GM19023 (cell line): ENCODE data around the gene UPK1A.

Source experiments
- ATAC-seq: cut with Tn5 transposase; IDR thresholded peaks from one replicate; pipeline ENCODE4 v1.9.1; 2021; ENCODE audit warnings: mild to moderate bottlenecking, moderate library complexity; ENCODE audit not compliant: unreplicated experiment

UPK1A gene

DNA sequence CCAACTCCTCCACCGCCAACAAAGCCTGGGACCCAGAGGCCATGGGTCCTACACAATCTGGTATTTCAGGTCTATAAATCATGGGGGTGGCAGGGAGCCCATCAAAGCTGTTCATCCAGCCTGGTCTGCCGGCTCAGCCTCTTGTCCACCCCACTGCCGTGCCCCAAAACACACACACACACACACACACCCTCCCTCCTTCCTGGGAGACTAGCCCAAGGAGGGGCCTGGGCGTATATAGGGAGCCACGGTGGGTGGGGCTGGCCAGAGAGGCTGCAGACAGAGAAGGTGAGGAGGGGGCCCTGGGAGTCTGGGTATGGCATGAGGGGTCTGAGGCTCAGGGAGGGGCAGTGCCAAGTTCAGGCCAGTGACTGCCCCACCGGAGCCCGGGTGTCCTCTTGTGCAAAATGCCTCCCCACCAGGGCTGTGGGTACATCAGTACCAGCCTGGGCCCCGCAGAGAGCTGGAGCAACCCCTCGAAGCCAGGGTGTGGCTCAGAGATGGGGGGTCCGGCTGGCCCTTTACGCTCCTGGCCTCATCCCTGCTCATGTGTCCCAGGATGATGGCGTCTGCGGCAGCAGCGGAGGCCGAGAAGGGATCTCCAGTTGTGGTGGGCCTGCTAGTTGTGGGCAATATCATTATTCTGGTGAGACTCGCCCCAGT, at the start of gene UPK1A:
TSS of gene UPK1A (plus strand) at position 267 of the 663 bp plus-strand sequence. CDS start at position 563, 296 bp downstream.
- ATAC-seq = no peak

DNA sequence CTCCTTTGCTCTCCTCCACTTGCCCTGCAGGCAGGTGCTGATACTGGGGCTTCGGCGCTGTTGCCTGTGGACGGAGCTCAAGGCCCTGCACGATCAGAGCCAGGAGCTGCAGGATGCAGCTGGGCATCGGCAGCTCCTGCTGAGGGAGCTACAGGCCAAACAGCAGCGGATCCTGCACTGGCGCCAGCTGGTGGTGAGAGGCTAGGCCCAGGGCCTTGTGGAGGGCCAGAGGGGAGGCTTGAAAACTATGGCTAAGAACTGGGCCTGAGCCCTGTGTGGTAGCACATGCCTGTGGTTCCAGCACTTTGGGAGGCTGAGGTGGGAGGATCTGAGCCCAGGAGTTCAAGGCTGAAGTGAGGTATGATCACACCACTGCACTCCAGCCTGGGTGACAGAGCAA, 47.5 kb upstream of the UPK1A start:
- ATAC-seq = no peak

DNA sequence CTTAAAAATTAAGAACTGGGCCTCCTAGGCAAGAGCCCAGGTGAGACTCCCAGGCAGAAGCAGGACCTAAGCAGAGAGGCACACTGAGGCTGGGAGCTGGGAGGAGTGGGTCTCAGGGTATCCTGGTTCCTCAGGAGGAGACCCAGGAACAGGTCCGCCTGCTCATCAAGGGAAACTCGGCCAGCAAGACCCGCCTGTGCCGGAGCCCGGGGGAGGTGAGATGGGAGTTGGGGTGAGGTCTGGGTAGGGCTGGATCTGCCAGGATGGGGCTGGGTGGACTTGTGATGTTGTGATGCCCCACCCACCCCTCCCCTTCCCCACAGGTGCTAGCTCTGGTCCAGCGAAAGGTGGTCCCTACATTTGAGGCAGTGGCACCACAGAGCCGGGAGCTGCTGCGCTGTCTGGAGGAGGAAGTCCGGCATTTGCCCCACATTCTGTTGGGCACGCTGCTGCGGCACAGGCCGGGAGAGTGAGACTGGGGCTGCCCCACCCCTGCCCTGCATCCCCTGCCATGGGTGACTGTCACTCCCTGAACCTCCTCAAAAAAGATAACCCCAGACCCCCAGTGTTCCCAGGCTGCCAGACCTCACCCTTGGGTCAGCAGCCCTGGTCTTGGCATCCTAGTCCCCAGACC, 46.9 kb upstream of the UPK1A start:
- ATAC-seq = no peak

DNA sequence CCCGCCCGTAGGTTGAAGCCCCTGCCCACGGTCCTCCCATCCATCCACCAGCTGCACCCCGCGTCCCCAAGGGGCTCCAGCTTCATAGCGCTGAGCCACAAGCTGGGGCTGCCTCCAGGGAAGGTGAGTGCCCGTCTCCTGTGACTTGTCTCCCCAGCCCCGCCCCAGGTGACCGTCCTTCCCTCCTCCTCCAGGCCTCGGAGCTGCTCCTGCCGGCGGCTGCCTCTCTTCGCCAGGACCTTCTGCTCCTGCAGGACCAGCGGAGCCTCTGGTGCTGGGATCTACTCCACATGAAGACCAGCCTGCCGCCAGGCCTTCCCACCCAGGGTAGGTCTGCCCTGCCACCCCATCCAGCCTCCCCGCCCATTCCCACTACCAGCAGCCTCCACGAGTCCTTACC, 46.3 kb upstream of the UPK1A start:
- no peak for ATAC-seq

DNA sequence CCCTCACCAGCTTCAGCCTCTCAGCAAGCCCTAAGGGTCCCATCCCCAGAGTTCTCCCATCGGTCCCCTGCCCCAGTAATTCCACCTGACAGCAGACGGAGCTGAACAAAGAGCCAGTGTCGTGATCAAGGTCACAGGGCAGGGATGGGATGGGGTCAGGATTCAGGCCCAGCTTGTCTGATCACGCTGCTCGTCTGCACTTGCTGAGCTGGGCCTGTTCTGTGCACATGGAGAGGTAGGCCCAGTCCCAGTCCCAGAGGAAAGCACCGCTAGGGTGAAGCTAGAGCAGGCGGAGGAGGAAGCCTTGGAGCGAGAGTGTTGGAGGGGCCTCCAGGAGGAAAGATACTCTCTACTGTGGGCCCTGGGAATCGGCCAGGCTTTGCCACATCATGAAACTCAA, 44.6 kb upstream of the UPK1A start:
- no peak for ATAC-seq

DNA sequence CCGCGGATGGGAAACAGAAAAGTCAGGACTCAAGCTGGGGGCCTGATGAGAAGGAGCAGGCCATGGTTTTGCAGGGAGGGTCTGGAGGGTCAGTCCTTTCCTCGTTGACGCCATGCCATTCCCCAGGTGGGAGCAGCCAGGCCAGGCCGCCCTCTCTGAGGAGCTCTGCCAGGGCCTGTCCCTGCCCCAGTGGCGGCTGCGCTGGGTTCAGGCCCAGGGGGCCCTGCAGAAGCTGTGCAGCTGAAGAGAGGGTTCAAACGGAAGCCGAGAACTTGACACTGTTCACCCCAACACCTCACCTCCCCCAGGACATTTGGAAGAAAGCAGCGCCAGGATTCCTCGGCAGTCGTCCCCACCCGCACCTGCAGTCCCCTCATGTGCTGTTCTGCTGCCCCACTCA, 43.6 kb upstream of the UPK1A start:
- ATAC-seq = no peak

DNA sequence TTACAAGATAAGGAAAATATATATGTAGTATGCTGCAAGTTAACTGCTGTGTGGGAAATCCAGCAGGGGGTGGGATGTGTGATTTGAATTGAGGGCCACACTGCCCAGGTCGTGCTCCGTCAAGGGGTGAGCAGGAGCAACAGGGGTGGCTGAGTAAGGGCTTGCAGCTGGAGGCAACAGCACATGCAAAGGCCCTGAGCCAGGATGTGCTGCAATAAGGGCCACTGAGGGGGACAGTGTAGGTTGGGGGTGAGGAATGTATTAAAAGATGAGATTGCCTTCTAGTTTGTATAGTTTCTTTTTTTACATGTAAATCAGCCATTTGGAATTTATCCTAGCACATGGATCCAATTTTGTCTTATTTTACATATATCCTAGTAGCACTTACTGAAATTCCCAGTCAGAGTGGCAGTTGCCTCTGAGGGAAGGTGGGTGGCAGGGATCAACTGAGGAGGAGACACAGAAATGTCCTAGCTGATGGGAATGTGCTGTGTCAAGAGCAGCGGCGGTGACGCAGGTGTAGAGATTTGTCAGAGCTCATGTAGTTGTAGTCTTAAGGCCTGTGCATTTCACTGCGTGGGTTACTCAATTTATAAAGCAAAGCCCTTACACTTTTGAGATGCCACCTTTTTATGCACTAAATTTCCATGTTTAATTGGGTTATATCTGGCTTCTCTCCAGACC, 42.8 kb upstream of the UPK1A start:
- no peak for ATAC-seq

DNA sequence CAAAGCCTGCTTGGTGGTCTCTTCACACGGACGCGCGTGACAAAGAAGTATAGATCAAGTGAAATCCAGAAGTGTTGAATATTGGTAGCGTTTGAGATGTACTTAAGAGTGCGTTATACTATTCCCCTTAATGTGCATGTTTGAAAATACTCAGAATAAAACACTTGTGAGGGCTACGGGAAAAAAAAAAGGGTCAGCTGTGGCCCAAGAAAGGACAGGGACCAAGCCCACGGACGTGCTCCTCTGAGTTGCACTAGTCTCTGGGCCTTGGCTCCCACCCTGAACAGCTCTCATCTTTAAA, 38.1 kb upstream of the UPK1A start:
- ATAC-seq = no peak

DNA sequence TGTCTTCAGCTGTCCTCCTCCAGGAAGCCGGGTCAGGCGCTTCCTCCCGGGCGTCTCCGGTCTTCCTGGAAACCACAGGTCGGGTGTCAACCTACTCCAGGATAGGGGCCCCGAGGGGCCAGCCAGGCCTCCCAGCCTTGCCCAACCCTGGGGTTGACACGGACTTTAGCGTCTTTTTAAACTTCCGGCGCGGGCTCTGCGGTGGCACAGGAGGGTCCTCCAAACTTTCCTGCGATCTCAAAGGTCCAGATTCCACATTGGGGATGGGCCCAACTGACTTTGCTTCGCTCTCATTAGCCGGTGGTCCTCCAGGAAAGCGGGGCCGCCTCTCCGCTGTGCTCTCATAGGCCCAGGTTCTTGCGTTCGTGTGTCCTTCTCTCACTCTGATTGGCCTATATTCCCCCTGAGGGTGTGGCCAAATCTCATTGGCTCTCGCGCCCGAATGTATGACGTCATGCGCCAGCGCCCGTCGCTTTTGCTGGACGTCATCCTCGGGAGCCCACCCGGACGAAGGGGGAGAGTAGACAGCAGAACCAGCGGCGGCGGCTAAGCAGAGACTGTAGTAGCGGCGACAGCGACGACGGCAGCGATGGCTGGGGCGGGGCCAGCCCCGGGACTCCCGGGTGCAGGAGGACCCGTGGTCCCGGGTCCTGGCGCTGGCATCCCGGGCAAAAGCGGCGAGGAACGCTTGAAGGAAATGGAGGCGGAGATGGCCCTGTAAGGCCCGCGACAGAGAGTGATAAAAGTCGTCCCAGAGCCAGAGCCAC, 37.6 kb upstream of the UPK1A start, which contains the start of gene RBM42:
TSS of gene RBM42 (plus strand) at position 472 of the 767 bp plus-strand sequence. CDS start at position 590, 118 bp downstream.
- ATAC-seq = peak; percentile 96

DNA sequence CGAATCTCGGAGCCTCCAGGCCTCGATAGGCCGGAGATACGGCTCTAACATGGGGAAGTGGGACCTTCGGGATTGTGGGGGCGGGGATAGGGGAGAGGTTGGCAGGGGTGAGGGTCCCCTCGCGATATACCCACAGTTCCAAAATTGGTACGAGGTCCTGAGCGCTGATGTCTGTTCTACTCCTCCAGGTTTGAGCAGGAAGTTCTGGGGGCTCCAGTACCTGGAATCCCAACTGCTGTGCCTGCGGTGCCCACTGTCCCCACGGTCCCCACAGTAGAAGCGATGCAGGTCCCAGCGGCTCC, 37.0 kb upstream of the UPK1A start:
- no peak for ATAC-seq

DNA sequence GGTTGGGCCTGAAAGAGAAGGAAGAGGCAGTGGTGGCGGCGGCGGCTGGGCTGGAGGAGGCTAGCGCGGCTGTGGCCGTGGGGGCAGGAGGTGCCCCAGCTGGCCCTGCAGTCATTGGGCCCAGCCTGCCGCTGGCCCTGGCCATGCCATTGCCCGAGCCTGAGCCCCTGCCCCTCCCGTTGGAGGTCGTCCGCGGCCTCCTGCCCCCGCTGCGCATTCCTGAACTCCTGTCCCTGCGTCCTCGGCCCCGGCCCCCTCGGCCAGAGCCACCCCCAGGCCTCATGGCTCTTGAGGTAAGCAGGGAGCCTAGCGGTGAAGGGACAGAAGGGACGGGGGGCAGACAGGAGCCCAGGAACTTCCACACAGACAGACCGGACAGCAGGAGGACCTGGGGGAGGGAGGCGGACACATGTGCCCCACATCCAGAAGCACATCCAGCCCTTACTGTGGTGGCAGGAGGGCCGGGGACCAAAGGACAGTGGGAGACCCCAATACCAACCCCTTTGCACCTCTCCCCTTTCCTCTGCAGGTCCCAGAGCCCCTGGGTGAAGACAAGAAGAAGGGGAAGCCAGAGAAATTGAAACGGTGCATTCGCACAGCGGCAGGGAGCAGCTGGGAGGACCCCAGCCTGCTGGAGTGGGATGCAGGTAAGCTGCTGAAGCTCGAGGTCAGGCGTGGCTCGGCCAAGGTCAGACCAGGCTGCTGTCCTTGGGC, 32.4 kb upstream of the UPK1A start:
- ATAC-seq = no peak

DNA sequence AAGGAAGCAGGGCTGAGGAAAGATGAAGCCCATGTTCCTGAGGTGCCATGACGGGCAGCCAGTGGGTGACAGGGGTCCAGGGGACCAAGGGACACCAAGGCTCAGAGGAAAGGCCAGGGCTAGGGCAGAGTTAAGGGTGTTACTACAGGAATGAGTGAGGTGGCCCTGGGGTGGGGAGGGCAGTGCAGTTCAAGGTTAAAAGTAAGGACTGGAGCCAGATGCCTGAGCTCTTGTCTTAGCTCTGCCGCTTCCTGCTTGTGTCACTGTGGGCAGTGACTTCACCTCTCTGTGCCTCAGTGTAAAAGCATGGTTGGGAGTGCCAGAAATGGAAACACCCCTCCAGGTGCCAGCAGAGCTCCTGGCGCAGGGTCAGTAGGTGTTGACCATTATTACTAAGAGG, 29.7 kb upstream of the UPK1A start:
- no peak for ATAC-seq

DNA sequence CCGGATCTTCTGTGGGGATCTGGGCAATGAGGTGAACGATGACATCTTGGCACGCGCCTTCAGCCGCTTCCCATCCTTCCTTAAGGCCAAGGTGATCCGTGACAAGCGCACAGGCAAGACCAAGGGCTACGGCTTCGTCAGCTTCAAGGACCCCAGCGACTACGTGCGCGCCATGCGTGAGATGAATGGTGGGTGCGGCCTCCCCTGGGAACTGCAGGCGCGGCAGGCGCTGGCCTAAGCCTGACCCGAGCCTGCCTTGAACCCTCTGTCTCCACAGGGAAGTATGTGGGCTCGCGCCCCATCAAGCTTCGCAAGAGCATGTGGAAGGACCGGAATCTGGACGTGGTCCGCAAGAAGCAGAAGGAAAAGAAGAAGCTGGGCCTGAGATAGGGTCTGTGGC, 29.2 kb upstream of the UPK1A start:
- ATAC-seq = no peak

DNA sequence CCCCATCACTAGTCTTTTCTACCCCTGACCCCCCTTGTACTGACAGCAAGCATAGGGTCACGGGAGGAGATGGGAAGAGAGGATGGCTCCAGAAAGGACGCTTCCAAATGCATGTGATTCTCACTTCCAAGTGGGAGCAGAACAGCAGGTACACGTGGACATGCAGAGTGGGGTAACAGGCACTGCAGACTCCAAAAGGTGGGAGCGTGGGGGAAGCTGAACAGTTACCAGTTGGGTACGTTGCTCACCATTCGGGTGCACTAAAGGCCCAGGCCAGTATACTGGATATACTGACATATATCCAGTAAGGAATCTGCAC, 27.0 kb upstream of the UPK1A start:
- no peak for ATAC-seq

DNA sequence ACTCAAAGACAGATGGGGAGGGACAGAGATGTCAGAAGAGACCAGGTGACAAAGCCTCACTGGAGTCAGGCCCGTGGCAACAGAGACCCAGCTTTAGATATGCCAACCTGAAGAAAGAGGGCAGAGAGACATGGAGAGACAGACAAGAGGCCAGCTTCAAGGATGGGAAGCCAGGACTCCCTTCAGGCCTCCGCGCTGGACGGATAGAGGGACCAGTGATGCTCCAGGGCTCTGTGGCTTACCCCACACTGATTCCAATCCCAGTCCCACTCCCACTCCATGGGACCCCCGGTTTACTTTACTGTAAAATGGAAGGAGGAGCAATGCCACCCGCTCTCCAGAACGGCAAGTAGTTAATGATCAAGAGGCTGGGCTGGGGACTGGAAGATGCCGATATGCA, 26.5 kb upstream of the UPK1A start:
- no peak for ATAC-seq

DNA sequence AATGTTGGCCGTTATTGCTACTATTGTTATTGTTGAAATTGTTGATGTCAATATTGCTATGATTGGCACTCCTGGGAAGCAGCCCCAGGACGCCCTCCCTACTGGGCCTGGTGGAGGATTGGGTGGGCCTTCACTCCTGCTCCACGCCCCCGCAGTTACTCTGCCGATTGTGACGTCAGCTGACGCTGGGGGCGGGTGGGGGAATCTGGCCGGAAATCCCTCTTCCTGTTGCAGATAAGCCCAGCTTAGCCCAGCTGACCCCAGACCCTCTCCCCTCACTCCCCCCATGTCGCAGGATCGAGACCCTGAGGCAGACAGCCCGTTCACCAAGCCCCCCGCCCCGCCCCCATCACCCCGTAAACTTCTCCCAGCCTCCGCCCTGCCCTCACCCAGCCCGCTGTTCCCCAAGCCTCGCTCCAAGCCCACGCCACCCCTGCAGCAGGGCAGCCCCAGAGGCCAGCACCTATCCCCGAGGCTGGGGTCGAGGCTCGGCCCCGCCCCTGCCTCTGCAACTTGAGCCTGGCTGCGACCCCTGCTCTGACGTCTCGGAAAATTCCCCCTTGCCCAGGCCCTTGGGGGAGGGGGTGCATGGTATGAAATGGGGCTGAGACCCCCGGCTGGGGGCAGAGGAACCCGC, 24.7 kb upstream of the UPK1A start, which contains the start of gene ETV2:
TSS of gene ETV2 (plus strand) at position 231 of the 637 bp plus-strand sequence. CDS start 716 bp downstream, outside the sequence.
- no peak for ATAC-seq

DNA sequence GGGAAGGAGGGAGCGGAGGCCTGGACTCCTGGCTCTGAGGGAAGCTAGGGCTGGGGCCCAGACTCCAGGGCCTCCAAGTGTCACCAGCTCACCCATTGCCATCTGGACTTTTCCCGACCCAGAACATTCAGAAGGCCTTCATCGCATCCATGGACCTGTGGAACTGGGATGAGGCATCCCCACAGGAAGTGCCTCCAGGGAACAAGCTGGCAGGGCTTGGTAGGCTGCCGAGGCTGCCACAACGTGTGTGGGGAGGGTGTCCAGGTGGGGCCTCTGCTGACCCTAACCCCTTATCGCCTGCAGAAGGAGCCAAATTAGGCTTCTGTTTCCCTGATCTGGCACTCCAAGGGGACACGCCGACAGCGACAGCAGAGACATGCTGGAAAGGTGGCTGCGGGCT, 24.0 kb upstream of the UPK1A start:
- ATAC-seq = no peak

DNA sequence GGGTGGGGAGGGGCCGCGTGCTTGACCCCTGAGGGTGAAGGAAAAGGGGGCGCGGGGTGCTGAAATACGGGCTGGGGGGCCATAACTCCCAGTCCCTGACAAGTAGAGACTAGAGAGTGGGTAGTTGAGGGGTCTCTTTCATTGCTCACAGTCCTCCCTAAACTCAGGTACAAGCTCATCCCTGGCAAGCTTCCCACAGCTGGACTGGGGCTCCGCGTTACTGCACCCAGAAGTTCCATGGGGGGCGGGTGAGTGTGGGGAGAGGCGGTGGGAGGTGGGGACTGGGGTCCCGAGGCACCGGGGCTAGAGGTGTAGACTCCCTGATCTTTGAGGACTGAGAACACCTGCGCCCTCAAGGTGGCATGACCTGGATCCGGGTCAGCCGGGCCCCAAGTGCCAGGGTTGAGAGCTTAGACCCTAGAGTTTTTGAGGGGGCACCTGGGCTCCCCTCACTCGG, 23.5 kb upstream of the UPK1A start:
- no peak for ATAC-seq

DNA sequence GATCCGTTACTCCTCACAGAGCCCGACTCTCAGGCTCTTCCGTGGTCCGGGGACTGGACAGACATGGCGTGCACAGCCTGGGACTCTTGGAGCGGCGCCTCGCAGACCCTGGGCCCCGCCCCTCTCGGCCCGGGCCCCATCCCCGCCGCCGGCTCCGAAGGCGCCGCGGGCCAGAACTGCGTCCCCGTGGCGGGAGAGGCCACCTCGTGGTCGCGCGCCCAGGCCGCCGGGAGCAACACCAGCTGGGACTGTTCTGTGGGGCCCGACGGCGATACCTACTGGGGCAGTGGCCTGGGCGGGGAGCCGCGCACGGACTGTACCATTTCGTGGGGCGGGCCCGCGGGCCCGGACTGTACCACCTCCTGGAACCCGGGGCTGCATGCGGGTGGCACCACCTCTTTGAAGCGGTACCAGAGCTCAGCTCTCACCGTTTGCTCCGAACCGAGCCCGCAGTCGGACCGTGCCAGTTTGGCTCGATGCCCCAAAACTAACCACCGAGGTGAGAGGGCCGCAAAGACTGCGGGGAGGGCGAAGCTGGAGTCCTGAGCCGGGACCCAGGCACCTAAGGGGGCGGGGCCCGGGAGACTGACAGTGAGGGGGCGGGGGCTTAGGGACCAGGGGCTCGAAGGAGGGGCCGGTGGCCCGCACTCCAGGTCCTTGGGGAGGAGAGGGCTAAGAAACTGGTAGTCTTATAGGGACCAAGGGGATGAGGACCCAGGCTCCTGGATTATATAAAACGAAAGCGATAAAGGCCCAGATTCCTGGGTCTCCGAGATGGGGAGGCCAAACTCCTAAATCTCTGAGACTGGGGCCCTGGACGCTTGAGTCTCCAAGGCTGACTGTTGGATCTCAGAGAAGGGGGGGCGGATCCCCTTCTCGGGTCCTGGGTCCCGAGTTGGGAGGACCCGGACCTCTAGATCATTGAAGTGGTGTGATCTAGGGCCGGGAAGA, 22.8 kb upstream of the UPK1A start:
- peak; percentile 45 for ATAC-seq
